Measurements from ENCODE around the gene FOCAD.

FOCAD gene

GRCh38 chr9:20646656-20647055, 37.4 kb upstream of the FOCAD start:
- ATAC-seq: no peak
- TF ChIP-seq, protein P1, sequence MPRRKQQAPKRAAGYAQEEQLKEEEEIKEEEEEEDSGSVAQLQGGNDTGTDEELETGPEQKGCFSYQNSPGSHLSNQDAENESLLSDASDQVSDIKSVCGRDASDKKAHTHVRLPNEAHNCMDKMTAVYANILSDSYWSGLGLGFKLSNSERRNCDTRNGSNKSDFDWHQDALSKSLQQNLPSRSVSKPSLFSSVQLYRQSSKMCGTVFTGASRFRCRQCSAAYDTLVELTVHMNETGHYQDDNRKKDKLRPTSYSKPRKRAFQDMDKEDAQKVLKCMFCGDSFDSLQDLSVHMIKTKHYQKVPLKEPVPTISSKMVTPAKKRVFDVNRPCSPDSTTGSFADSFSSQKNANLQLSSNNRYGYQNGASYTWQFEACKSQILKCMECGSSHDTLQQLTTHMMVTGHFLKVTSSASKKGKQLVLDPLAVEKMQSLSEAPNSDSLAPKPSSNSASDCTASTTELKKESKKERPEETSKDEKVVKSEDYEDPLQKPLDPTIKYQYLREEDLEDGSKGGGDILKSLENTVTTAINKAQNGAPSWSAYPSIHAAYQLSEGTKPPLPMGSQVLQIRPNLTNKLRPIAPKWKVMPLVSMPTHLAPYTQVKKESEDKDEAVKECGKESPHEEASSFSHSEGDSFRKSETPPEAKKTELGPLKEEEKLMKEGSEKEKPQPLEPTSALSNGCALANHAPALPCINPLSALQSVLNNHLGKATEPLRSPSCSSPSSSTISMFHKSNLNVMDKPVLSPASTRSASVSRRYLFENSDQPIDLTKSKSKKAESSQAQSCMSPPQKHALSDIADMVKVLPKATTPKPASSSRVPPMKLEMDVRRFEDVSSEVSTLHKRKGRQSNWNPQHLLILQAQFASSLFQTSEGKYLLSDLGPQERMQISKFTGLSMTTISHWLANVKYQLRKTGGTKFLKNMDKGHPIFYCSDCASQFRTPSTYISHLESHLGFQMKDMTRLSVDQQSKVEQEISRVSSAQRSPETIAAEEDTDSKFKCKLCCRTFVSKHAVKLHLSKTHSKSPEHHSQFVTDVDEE (CRISPR knock-in tag; IDR thresholded peaks at IDR 0.05): no peak
- TF ChIP-seq BACH2 (CRISPR knock-in tag; IDR thresholded peaks at IDR 0.05; ENCODE audit: borderline replicate concordance) (no peak), ZFP3 (CRISPR knock-in tag; IDR thresholded peaks at IDR 0.05) (no peak)
- TF ChIP-seq, protein P2, sequence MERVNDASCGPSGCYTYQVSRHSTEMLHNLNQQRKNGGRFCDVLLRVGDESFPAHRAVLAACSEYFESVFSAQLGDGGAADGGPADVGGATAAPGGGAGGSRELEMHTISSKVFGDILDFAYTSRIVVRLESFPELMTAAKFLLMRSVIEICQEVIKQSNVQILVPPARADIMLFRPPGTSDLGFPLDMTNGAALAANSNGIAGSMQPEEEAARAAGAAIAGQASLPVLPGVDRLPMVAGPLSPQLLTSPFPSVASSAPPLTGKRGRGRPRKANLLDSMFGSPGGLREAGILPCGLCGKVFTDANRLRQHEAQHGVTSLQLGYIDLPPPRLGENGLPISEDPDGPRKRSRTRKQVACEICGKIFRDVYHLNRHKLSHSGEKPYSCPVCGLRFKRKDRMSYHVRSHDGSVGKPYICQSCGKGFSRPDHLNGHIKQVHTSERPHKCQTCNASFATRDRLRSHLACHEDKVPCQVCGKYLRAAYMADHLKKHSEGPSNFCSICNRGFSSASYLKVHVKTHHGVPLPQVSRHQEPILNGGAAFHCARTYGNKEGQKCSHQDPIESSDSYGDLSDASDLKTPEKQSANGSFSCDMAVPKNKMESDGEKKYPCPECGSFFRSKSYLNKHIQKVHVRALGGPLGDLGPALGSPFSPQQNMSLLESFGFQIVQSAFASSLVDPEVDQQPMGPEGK (CRISPR knock-in tag; IDR thresholded peaks at IDR 0.05; ENCODE audit: borderline replicate concordance): no peak

DNA sequence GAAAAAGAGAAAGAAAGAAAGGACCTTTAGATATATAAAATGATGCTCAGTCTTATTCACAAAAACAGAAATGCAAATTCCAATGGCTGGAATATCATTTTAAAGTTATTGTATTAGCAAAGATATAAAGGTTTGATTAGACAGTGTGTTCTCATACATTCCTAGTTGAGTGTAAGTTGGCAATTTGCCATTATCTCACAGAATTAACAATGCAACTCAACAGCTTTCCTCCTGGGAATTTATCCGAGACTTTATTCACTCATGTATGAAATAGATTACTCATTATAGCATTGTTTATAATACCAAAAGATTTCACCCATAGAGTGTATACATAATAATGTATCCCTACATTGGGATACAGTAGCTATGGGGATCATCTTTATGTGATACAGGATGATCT, 34.7 kb upstream of the FOCAD start:
- TF ChIP-seq GLIS3 (CRISPR knock-in tag; IDR thresholded peaks at IDR 0.05) (no peak), ISL1 (CRISPR knock-in tag; IDR thresholded peaks at IDR 0.05) (peak; percentile 64), CSRNP3 (CRISPR knock-in tag; IDR thresholded peaks at IDR 0.05) (no peak), TOX (CRISPR knock-in tag; IDR thresholded peaks at IDR 0.05; ENCODE audit: borderline replicate concordance) (no peak), CREB5 (CRISPR knock-in tag; IDR thresholded peaks at IDR 0.05; ENCODE audit: low read depth) (no peak), ZC3H10 (CRISPR knock-in tag; IDR thresholded peaks at IDR 0.05) (no peak), BACH2 (CRISPR knock-in tag; IDR thresholded peaks at IDR 0.05; ENCODE audit: borderline replicate concordance) (no peak), ESRRG (CRISPR knock-in tag; IDR thresholded peaks at IDR 0.05) (no peak)
- no peak for ATAC-seq

GRCh38 chr9:20650313-20650712, 33.7 kb upstream of the FOCAD start:
- no peak for TF ChIP-seq TOX (CRISPR knock-in tag; IDR thresholded peaks at IDR 0.05; ENCODE audit: borderline replicate concordance)
- no peak for TF ChIP-seq ZNF8 (CRISPR knock-in tag; IDR thresholded peaks at IDR 0.05)
- no peak for TF ChIP-seq BACH2 (CRISPR knock-in tag; IDR thresholded peaks at IDR 0.05; ENCODE audit: borderline replicate concordance)
- TF ChIP-seq ZFP30 (CRISPR knock-in tag; IDR thresholded peaks at IDR 0.05): no peak
- no peak for TF ChIP-seq ZFP3 (CRISPR knock-in tag; IDR thresholded peaks at IDR 0.05)
- TF ChIP-seq, protein P2 (CRISPR knock-in tag; IDR thresholded peaks at IDR 0.05; ENCODE audit: borderline replicate concordance): no peak
- no peak for TF ChIP-seq CSDC2 (CRISPR knock-in tag; IDR thresholded peaks at IDR 0.05)
- TF ChIP-seq SNAI2 (CRISPR knock-in tag; IDR thresholded peaks at IDR 0.05): no peak
- TF ChIP-seq RARB (CRISPR knock-in tag; IDR thresholded peaks at IDR 0.05): no peak
- TF ChIP-seq ARNTL (CRISPR knock-in tag; IDR thresholded peaks at IDR 0.05; ENCODE audit: borderline replicate concordance, low read depth): no peak
- ATAC-seq: no peak

- TF ChIP-seq PPARA (CRISPR knock-in tag; IDR thresholded peaks at IDR 0.05; ENCODE audit: borderline replicate concordance): no peak
- ATAC-seq: no peak
Observed at GRCh38 chr9:20650750-20651299, 33.2 kb upstream of the FOCAD start.

Data from SK-N-SH treated with all-trans-retinoic acid at 6 μM for 48 hours (cell line).